Tibial nerve (tissue), 4 donors: Measurements from ENCODE around the gene SH3TC2.

ENCODE experiments used
- CTCF ChIP-seq, 5 experiments: fragments of 200-600 bp in 3 of 5; fragments of 450-650 bp in 2 of 5; sonication (generic) in 3 of 5; IDR thresholded peaks; one replicate each; pipeline ENCODE4 v1.5.1; 2016 to 2019; ENCODE audit warnings: antibody characterized with exemption in 5 of 5, mild to moderate bottlenecking in 3 of 5, moderate library complexity in 2 of 5
- EP300 ChIP-seq, 2 donors: sonication (generic); formaldehyde crosslinking; IDR thresholded peaks; one replicate each; pipeline ENCODE4 v1.6.1; 2017; ENCODE audit warnings: antibody characterized with exemption in 2 of 2, mild to moderate bottlenecking in 1 of 2

- TF ChIP-seq CTCF (IDR thresholded peaks at IDR 0.05), result no peak
- TF ChIP-seq EP300 (IDR thresholded peaks at IDR 0.05), result no peak
Measured at GRCh38 chr5:149049371-149049781, 13.5 kb downstream of the SH3TC2 start.
